Uterus (tissue), 4 donors: ENCODE data around the gene RAD51B. TPM values are rescaled to one million over a fixed set of nuclear protein-coding genes. Genes with fewer than 3 reads are reported as not detected.
"Not testable (repeated sequence)": the region's sequence is repeated elsewhere in the genome, so short reads cannot be mapped to it uniquely, and the experiment has no call there.

Experiments used
- DNase-seq, 2 donors: peaks; one replicate each; pipeline ENCODE4 v3.0.0-alpha.2; 2019 to 2020
- H3K27ac ChIP-seq, 2 donors: fragments of 200-600 bp; sonication (generic); 1 replicate in 1 of 2; 2 replicates in 1 of 2; pipeline ENCODE4 v1.5.1; 2016 to 2018
- H3K27me3 ChIP-seq, 2 donors: fragments of 200-600 bp; sonication (generic); one replicate each; pipeline ENCODE4 v1.5.1; 2018 to 2019; ENCODE audit warnings: control low read depth in 1 of 2
- H3K36me3 ChIP-seq, 2 donors: fragments of 200-600 bp; sonication (generic); one replicate each; pipeline ENCODE4 v1.5.1; 2019; ENCODE audit warnings: control low read depth in 1 of 2
- H3K4me1 ChIP-seq, 2 donors: fragments of 200-600 bp; sonication (generic); one replicate each; pipeline ENCODE4 v1.5.1; 2018 to 2019; ENCODE audit warnings: control low read depth in 1 of 2
- H3K4me3 ChIP-seq, 2 donors: fragments of 200-600 bp; sonication (generic); 1 replicate in 1 of 2; 2 replicates in 1 of 2; pipeline ENCODE4 v1.5.1; 2018 to 2019; ENCODE audit warnings: mild to moderate bottlenecking in 1 of 2
- H3K9me3 ChIP-seq, 2 donors: fragments of 200-600 bp; sonication (generic); one replicate each; pipeline ENCODE4 v1.5.1; 2019; ENCODE audit warnings: control low read depth in 1 of 2
- POLR2A ChIP-seq, 2 donors: fragments of 450-650 bp; IDR thresholded peaks; one replicate each; pipeline ENCODE4 v1.6.1; 2016; ENCODE audit warnings: antibody characterized with exemption in 2 of 2, mild to moderate bottlenecking in 1 of 2, moderate library complexity in 1 of 2
- intact Hi-C: fragments of 100-400 bp; cut with DNase I; formaldehyde crosslinking; loops from one replicate; pipeline ENCODE4 v1.15.1; 2023; ENCODE audit warnings: low total_unique reads
- total RNA-seq, 4 donors: library from RNA; depleted of rRNA in 3 of 4; stranded (reverse); fragments of >200 nt in 3 of 4; gene quantifications; one replicate each; pipeline versions ENCODE4 v1.1.0 to v1.2.4, GENCODE V29; 2014 to 2023
- TF ChIP-seq, protein P1 (sequence below), 4 experiments: fragments of 200-600 bp in 2 of 4; fragments of 450-650 bp in 2 of 4; sonication (generic) in 2 of 4; IDR thresholded peaks; one replicate each; pipeline ENCODE4 v1.5.1; 2016 to 2019; ENCODE audit warnings: antibody characterized with exemption in 4 of 4, mild to moderate bottlenecking in 2 of 4, moderate library complexity in 1 of 4
- donor health status: DM: yes; HTN: yes; CAD: no.

The RAD51B gene
- total RNA-seq, 4 donors from 2014 or later, result 29.5 to 100.0 (median 70.3) TPM

DNA sequence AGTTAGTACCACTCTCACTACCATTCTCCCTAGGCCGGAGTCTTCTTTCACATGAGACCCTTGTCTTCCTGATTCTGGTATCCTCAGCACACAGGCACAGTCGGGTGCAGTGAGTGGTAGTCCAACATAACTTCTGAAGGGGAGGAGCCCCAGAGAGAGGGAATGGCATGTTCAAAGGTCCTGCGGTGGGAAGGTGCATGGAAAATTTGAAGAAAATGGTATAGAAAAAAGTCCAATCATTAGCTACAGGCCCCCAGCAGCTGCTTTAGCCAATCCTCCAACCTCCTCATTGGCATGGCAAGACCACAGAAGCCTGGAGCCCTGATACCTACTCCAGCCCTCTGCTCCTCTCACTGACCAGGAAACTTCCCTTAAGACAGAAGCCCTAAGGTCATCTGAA is 876.7 kb downstream of the RAD51B start:
- Histone ChIP-seq H3K4me1 (peaks cover 0 to 11% of the 10 kb centered on the region in 2 donors), H3K9me3 (no peaks in the 10 kb centered on the region), H3K36me3 (no peaks in the 10 kb centered on the region), H3K27me3 (no peaks in the 10 kb centered on the region), H3K4me3 (no peak overlapping the region), H3K27ac (peak overlapping the region; percentile 60 to 84)
- TF ChIP-seq, protein P1, sequence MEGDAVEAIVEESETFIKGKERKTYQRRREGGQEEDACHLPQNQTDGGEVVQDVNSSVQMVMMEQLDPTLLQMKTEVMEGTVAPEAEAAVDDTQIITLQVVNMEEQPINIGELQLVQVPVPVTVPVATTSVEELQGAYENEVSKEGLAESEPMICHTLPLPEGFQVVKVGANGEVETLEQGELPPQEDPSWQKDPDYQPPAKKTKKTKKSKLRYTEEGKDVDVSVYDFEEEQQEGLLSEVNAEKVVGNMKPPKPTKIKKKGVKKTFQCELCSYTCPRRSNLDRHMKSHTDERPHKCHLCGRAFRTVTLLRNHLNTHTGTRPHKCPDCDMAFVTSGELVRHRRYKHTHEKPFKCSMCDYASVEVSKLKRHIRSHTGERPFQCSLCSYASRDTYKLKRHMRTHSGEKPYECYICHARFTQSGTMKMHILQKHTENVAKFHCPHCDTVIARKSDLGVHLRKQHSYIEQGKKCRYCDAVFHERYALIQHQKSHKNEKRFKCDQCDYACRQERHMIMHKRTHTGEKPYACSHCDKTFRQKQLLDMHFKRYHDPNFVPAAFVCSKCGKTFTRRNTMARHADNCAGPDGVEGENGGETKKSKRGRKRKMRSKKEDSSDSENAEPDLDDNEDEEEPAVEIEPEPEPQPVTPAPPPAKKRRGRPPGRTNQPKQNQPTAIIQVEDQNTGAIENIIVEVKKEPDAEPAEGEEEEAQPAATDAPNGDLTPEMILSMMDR (IDR thresholded peaks at IDR 0.05), result no peak
- no peak for TF ChIP-seq POLR2A (IDR thresholded peaks at IDR 0.05)
- DNase-seq, result peak; percentile 10 to 11
- intact Hi-C loops, result no loop called here

DNA sequence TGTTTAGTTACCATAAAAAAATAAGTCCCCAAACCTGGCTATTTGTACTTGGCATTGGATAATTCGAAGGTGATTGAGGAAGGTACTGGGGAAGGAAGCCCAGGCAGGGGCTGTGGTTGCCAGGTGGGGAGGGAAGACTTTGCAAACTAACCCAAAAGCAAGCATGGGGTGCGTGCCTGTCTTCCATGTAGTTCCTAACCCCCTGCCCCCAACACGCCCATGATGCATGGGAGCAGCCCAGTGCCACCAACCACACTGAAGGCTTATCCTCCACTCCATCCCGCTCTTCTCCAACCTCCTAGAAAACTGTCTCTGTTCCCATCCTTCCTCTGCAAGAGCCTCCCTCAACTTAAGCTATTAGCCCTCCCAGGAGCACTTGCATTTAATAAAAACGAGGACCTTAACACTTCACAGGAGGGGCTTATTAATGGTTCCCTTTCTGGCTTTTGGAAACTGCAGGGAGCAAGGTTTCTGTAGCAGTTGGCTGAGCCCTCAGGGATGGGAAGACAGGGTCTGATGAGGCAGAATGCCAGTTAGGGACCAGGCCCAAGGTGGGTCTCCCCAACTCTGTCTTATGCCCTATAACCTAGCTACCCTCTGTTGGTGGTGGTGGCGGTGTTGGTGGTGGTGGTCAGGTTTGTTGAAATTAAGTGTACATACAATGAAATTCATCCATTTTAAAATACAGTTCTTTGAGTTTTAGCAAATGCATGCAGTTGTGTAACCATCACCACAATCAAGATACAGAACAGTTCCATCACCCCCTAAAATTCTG is 877.3 kb downstream of the RAD51B start:
- no peak for TF ChIP-seq POLR2A (IDR thresholded peaks at IDR 0.05)
- TF ChIP-seq, protein P1 (IDR thresholded peaks at IDR 0.05), result no peak
- peak in 1 of 2 donors; percentile 12 for DNase-seq

DNA sequence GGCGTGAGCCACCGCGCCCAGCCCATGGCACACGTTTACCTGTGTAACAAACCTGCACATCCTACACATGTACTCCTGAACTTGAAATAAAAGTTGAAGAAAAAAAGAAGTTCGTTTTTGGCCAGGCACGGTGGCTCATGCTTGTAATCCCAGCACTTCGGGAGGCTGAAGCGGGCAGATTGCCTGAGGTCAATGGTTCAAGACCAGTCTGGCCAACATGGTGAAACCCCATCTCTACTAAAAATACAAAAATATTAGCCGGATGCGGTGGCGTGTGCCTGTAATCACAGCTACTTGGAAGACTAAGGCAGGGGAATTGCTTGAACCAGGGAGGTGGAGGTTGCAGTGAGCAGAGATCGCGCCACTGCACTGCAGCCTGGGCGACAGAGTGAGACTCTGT is 879.2 kb downstream of the RAD51B start:
- H3K4me1 ChIP-seq, result peaks cover 6 to 19% of the 10 kb centered on the region in 2 donors
- peak; percentile 11 to 28 for DNase-seq
- H3K9me3 ChIP-seq, intact Hi-C loops, H3K27me3 ChIP-seq, H3K36me3 ChIP-seq, H3K27ac ChIP-seq, H3K4me3 ChIP-seq: not testable (repeated sequence)

More for the DNA sequence above, 877.3 kb downstream of the RAD51B start:
- peaks cover 0 to 11% of the 10 kb centered on the region in 2 donors for H3K4me1 ChIP-seq
- no peaks in the 10 kb centered on the region for H3K9me3 ChIP-seq
- peak overlapping the region in 1 of 2 donors; percentile 84 for H3K27ac ChIP-seq
- H3K27me3 ChIP-seq, result no peaks in the 10 kb centered on the region
- no peak overlapping the region for H3K4me3 ChIP-seq
- intact Hi-C loops, result no loop called here
- no peaks in the 10 kb centered on the region for H3K36me3 ChIP-seq

DNA sequence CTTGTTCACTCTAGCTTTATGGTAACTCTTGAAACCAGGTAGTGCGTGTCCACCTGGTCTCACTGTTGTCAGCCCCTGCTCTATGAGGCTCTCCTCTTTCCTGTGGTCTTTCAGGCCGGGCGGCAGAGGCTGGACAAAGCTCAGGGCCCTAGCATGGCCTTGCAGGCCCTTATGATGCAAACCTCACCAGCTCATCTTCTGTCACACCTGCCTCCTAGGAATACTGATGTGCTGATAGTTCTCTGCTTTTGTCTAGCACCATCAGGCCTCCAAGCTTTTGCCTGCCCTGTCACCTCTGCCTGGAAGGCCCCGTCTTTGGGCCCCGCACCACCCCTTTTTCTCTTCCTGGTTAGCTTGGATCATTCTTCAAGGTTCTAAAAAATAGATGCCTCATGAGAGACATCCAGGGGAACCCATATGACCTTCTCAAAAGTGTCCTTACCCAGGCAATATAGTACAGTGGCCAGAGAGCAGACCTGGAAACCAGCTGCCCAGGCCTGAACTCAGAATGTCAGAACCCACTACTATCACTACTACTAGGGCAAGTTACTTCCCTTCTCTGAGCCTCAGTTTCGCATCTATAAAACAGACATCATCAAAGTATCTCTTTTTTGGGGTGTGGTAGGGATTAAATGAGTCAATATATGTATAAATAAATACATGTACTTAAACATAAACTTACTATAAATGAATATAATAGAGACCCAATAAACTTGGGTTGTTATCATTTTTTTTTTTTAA is 881.6 kb downstream of the RAD51B start:
- no peaks in the 10 kb centered on the region for H3K36me3 ChIP-seq
- H3K27ac ChIP-seq, result peak overlapping the region in 1 of 2 donors; percentile 58
- no peak for TF ChIP-seq POLR2A (IDR thresholded peaks at IDR 0.05)
- TF ChIP-seq, protein P1 (IDR thresholded peaks at IDR 0.05), result no peak
- peaks cover 6 to 8% of the 10 kb centered on the region in 2 donors for H3K4me1 ChIP-seq
- no peaks in the 10 kb centered on the region for H3K9me3 ChIP-seq
- intact Hi-C loops, result no loop called here
- no peaks in the 10 kb centered on the region for H3K27me3 ChIP-seq
- H3K4me3 ChIP-seq, result no peak overlapping the region
- peak in 1 of 2 donors; percentile 11 for DNase-seq

DNA sequence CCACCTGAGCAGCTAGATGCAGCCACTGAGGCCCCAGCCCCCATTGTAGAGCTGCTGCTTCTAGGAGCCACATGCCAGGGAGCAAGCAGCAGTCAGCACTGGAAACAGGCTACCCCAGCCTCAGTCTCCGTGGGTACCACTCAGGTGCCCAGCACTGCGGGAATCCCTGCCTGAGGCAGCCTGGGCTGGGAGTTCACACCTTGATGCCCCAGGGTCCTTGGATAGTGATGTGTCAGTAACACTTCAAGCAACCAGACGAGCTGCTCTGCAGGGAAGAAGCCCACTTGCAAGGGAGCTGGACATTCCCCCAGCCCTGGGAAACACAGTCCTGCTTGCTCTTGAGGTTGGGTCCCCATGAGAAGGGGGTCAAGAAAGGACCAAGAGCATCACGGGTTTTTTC is 882.6 kb downstream of the RAD51B start:
- H3K4me1 ChIP-seq, result peaks cover 6 to 8% of the 10 kb centered on the region in 2 donors
- H3K4me3 ChIP-seq, result no peak overlapping the region
- peak in 1 of 2 donors; percentile 15 for DNase-seq
- no peaks in the 10 kb centered on the region for H3K27me3 ChIP-seq
- H3K27ac ChIP-seq, result no peak overlapping the region
- no peaks in the 10 kb centered on the region for H3K36me3 ChIP-seq
- TF ChIP-seq POLR2A (IDR thresholded peaks at IDR 0.05), result no peak
- TF ChIP-seq, protein P1 (IDR thresholded peaks at IDR 0.05), result no peak
- no peaks in the 10 kb centered on the region for H3K9me3 ChIP-seq
- intact Hi-C loops, result no loop called here
